GM10266 (cell line): ENCODE results near the gene SYTL3.

Experiments
- DNase-seq: peaks from one replicate; pipeline ENCODE4 v3.0.0; 2012; ENCODE audit errors: extremely low spot score
- CTCF ChIP-seq: IDR thresholded peaks from 2 replicates; pipeline ENCODE4 v1.5.1; 2012; ENCODE audit warnings: mild to moderate bottlenecking, low read depth; ENCODE audit not compliant: control insufficient read depth, insufficient read depth; ENCODE audit errors: missing control alignments

Gene SYTL3

GRCh38 chr6:158762787-158763433 is 113.1 kb downstream of the SYTL3 start:
- DNase-seq, result no peak
- no peak for TF ChIP-seq CTCF

GRCh38 chr6:158763434-158764182 is 113.8 kb downstream of the SYTL3 start:
- TF ChIP-seq CTCF, result no peak
- no peak for DNase-seq

GRCh38 chr6:158764183-158764849 is 114.5 kb downstream of the SYTL3 start:
- no peak for TF ChIP-seq CTCF

GRCh38 chr6:158764926-158765325 is 115.1 kb downstream of the SYTL3 start:
- DNase-seq, result no peak
- TF ChIP-seq CTCF, result no peak

More at GRCh38 chr6:158764183-158764849, 114.5 kb downstream of the SYTL3 start:
- no peak for DNase-seq

- no peak for DNase-seq
Observed at GRCh38 chr6:158765499-158766068, 115.7 kb downstream of the SYTL3 start.

More at GRCh38 chr6:158765499-158766068, 115.7 kb downstream of the SYTL3 start:
- TF ChIP-seq CTCF, result no peak
